CD14-positive monocyte (primary cell): ENCODE measurements around the gene SPATA13. TPM values are rescaled to one million over a fixed set of nuclear protein-coding genes. Genes with fewer than 3 reads are reported as not detected.

Experiments used
- DNase-seq, 3 donors: peaks; one replicate each; pipeline ENCODE4 v3.0.0-alpha.2; 2011 to 2022
- H2AFZ ChIP-seq: 2 replicates; pipeline ENCODE4 v1.6.0; 2012; ENCODE audit warnings: mild to moderate bottlenecking, low read depth, low read length, inconsistent platforms; ENCODE audit not compliant: insufficient read depth, poor library complexity, severe bottlenecking
- H3K27ac ChIP-seq, 2 donors: 1 replicate in 1 of 2; 2 replicates in 1 of 2; pipeline ENCODE4 v1.5.1; 2012 to 2013; ENCODE audit warnings: low read length in 2 of 2, control low read depth in 1 of 2, inconsistent platforms in 1 of 2, low read depth in 1 of 2, mild to moderate bottlenecking in 1 of 2
- H3K27me3 ChIP-seq, 2 donors: one replicate each; pipeline versions ENCODE4 v1.6.0 to v1.6.1; 2011 to 2013; ENCODE audit warnings: low read length in 2 of 2; ENCODE audit not compliant: control insufficient read depth in 2 of 2, insufficient read depth in 2 of 2
- H3K36me3 ChIP-seq, 2 donors: replicated peaks in 1 of 2; 1 replicate in 1 of 2; 2 replicates in 1 of 2; pipeline versions ENCODE4 v1.5.1 to v1.6.1; 2012 to 2013; ENCODE audit warnings: low read length in 2 of 2, control low read depth in 1 of 2, inconsistent platforms in 1 of 2, mild to moderate bottlenecking in 1 of 2; ENCODE audit not compliant: insufficient read depth in 2 of 2, control insufficient read depth in 1 of 2
- H3K4me1 ChIP-seq, 2 donors: 1 replicate in 1 of 2; 2 replicates in 1 of 2; pipeline versions ENCODE4 v1.5.1 to v1.6.1; 2012 to 2013; ENCODE audit warnings: low read length in 2 of 2, control low read depth in 1 of 2, inconsistent platforms in 1 of 2, mild to moderate bottlenecking in 1 of 2, moderate library complexity in 1 of 2; ENCODE audit not compliant: insufficient read depth in 2 of 2, control insufficient read depth in 1 of 2
- H3K4me2 ChIP-seq: replicated peaks from 2 replicates; pipeline ENCODE3; 2012; ENCODE audit warnings: low read length, moderate library complexity, mild to moderate bottlenecking; ENCODE audit not compliant: poor library complexity, severe bottlenecking; ENCODE audit errors: extremely low read depth
- H3K4me3 ChIP-seq, 3 experiments: fragments of 200-600 bp in 1 of 3; sonication (generic) in 1 of 3; replicated peaks in 1 of 3; 1 replicate in 2 of 3; 2 replicates in 1 of 3; pipeline ENCODE4 v1.5.1; 2011 to 2013; ENCODE audit warnings: low read length in 3 of 3, mild to moderate bottlenecking in 3 of 3, control low read depth in 2 of 3, low read depth in 2 of 3, inconsistent platforms in 1 of 3, moderate library complexity in 1 of 3
- H3K79me2 ChIP-seq: 2 replicates; pipeline ENCODE4 v1.6.0; 2012; ENCODE audit warnings: mild to moderate bottlenecking, control low read depth, inconsistent platforms, low read length, moderate library complexity; ENCODE audit not compliant: insufficient read depth
- H3K9ac ChIP-seq: 2 replicates; pipeline ENCODE4 v1.6.0; 2017; ENCODE audit warnings: low read length, mild to moderate bottlenecking; ENCODE audit not compliant: insufficient read depth, poor library complexity, severe bottlenecking
- H3K9me3 ChIP-seq, 2 donors: replicated peaks in 1 of 2; 1 replicate in 1 of 2; 2 replicates in 1 of 2; pipeline versions ENCODE4 v1.5.1 to v1.6.1; 2012 to 2013; ENCODE audit warnings: low read length in 2 of 2, control low read depth in 1 of 2; ENCODE audit not compliant: control insufficient read depth in 1 of 2, insufficient read depth in 1 of 2
- H4K20me1 ChIP-seq: 2 replicates; pipeline ENCODE4 v1.6.0; 2012; ENCODE audit warnings: mild to moderate bottlenecking, low read length, control low read depth, moderate library complexity; ENCODE audit not compliant: insufficient read depth
- H3K27ac Mint-ChIP-seq, 7 donors: one replicate each; pipeline ENCODE4 v1.8.0; 2020; ENCODE audit warnings: mild to moderate bottlenecking in 7 of 7, mixed read lengths in 7 of 7, moderate library complexity in 6 of 7, inconsistent platforms in 2 of 7
- H3K27me3 Mint-ChIP-seq, 3 donors: one replicate each; pipeline ENCODE4 v1.8.0; 2021 to 2022; ENCODE audit warnings: low read depth in 3 of 3, mild to moderate bottlenecking in 3 of 3, mixed read lengths in 3 of 3, moderate library complexity in 3 of 3, inconsistent platforms in 1 of 3
- H3K36me3 Mint-ChIP-seq, 2 donors: one replicate each; pipeline ENCODE4 v1.8.0; 2020; ENCODE audit warnings: mixed read lengths in 2 of 2, inconsistent platforms in 1 of 2, mild to moderate bottlenecking in 1 of 2
- H3K4me1 Mint-ChIP-seq: one replicate; pipeline ENCODE4 v1.8.0; 2020; ENCODE audit warnings: mild to moderate bottlenecking, mixed read lengths
- H3K4me3 Mint-ChIP-seq, 2 donors: one replicate each; pipeline ENCODE4 v1.8.0; 2020; ENCODE audit warnings: mild to moderate bottlenecking in 2 of 2, mixed read lengths in 2 of 2, moderate library complexity in 1 of 2
- H3K9me3 Mint-ChIP-seq, 7 donors: one replicate each; pipeline ENCODE4 v1.8.0; 2020 to 2022; ENCODE audit warnings: mixed read lengths in 7 of 7, mild to moderate bottlenecking in 6 of 7, moderate library complexity in 6 of 7, inconsistent platforms in 2 of 7
- WGBS: methylation state at CpG from one replicate; pipeline ENCODE4 v1.1.5; 2013; ENCODE audit warnings: missing lambda C conversion rate; ENCODE audit not compliant: insufficient coverage; 5-methylcytosine and 5-hydroxymethylcytosine counted together
- intact Hi-C, 2 donors: fragments of 100-400 bp; cut with micrococcal nuclease; formaldehyde crosslinking; loops; one replicate each; pipeline versions ENCODE4 v1.15.0 to v1.15.1; 2023
- polyA plus RNA-seq, 3 donors: library from polyadenylated mRNA; depleted of rRNA in 1 of 3; unstranded in 2 of 3; stranded (reverse) in 1 of 3; fragments of 300-500 nt in 2 of 3; fragments of >200 nt in 1 of 3; fragmentation: Illumina TruSeq in 2 of 3; gene quantifications; 1 replicate in 2 of 3; 2 replicates in 1 of 3; pipeline ENCODE4 v1.2.3, GENCODE V29; 2012 to 2021
- TF ChIP-seq, protein P1 (sequence below): fragments of 200-600 bp; IDR thresholded peaks from one replicate; pipeline ENCODE4 v1.8.0; 2022; ENCODE audit warnings: antibody characterized with exemption, mild to moderate bottlenecking

Gene SPATA13
- polyA plus RNA-seq, 3 donors, result 9.3 to 44.7 (median 11.6) TPM

DNA sequence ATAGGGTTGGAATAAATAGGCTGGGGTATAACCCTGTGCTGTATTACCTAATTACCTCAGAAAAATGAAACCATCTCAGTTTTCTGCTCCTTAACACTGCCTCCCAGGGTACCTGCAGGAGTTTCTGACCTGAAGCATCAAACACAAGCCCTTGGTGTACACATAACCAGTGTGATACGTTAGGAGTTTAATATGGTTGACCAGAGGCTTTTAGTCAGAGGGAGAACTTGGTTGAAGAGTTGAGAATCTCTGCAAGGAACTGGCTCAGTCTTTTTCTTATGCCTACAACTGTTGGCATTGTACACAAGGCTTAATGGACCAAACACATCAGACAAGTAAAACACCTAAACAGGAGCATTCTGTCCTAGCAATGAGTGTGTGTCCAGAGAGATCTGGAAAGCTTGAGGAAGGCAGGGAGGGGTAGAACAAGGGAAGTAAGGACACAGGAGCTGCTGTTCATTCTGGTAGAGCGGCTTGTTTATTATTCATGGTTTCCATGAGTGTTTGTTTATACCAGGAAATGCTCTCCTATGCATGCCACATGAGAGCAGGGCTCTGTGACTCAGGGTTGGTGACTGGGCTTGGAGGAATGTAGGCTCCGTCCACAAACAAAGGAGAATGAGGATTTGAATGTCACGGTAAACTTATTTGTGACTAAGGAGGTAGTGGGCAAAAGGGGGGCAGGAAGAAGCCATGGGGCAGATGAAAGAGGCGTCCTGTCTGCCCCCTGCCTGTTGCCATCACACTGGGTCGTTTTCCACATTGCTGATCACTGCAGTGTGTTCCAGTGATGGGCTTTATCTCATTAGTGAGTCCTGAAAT lies 11.9 kb upstream of the SPATA13 start:
- Histone ChIP-seq H3K9me3 (no peaks in the 10 kb centered on the region), H3K9ac (no peak overlapping the region), H3K4me1 (no peaks in the 10 kb centered on the region), H3K27me3 (no peaks in the 10 kb centered on the region), H4K20me1 (no peaks in the 10 kb centered on the region), H3K79me2 (no peaks in the 10 kb centered on the region), H2AFZ (no peak overlapping the region), H3K4me2 (no peak overlapping the region), H3K27ac (no peak overlapping the region), H3K36me3 (no peaks in the 10 kb centered on the region), H3K4me3 (no peak overlapping the region)
- no peak for DNase-seq
- Mint-ChIP-seq H3K27me3 (peaks cover 5 to 11% (median 9%) of the 10 kb centered on the region in 3 donors), H3K4me3 (no peak overlapping the region), H3K27ac (no peak overlapping the region), H3K36me3 (no peaks in the 10 kb centered on the region), H3K9me3 (no peaks in the 10 kb centered on the region), H3K4me1 (no peaks in the 10 kb centered on the region)
- intact Hi-C loops, result no loop called here
- TF ChIP-seq, protein P1, sequence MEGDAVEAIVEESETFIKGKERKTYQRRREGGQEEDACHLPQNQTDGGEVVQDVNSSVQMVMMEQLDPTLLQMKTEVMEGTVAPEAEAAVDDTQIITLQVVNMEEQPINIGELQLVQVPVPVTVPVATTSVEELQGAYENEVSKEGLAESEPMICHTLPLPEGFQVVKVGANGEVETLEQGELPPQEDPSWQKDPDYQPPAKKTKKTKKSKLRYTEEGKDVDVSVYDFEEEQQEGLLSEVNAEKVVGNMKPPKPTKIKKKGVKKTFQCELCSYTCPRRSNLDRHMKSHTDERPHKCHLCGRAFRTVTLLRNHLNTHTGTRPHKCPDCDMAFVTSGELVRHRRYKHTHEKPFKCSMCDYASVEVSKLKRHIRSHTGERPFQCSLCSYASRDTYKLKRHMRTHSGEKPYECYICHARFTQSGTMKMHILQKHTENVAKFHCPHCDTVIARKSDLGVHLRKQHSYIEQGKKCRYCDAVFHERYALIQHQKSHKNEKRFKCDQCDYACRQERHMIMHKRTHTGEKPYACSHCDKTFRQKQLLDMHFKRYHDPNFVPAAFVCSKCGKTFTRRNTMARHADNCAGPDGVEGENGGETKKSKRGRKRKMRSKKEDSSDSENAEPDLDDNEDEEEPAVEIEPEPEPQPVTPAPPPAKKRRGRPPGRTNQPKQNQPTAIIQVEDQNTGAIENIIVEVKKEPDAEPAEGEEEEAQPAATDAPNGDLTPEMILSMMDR, result no peak
- 92% methylated on average over 2 of the region's 6 CpGs for WGBS

DNA sequence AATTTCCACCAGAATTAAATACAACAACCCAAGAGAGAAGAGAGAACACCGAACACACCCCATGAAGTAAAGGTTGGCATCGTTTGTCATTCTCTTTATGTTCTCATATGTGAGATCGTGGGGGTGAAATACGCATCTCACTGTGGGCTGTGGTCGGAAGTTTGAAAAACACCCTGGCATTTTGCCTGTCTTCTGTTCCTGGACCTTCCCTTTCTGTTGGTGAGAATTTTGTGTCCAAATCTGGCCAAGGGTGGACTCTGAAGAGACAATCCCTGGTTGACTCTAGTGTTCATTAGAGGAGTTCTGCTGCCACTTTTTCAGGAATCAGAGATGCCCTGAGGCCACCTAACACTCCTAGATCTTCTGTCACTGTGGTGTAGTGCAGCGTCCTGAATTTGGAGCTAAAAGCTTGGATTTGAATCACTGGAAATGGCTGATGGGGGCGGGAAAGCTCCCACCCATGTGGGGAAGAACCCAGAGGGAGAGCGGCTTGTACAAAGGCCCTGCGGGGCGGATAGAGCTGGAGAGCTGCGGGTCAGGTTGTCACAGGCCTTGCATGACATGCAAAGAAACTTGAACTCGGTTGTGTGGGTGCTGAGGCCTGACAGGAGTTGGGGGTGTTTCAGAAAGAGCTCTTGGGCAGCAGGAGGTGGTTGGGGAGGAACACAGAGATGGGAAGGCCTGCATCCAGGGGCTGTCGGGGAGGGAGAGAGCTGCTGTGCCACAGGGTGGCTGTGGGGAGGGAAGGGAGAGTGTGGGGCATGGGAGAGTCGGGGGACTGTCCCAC lies 11.1 kb upstream of the SPATA13 start:
- no peak overlapping the region for H3K4me2 ChIP-seq
- Mint-ChIP-seq H3K4me1 (no peaks in the 10 kb centered on the region), H3K4me3 (no peak overlapping the region), H3K27ac (no peak overlapping the region), H3K27me3 (peaks cover 5 to 8% (median 7%) of the 10 kb centered on the region in 3 donors), H3K9me3 (no peaks in the 10 kb centered on the region), H3K36me3 (no peaks in the 10 kb centered on the region)
- no peak overlapping the region for H2AFZ ChIP-seq
- H3K9me3 ChIP-seq, result no peaks in the 10 kb centered on the region
- H3K9ac ChIP-seq, result no peak overlapping the region
- H3K27me3 ChIP-seq, result no peaks in the 10 kb centered on the region
- TF ChIP-seq, protein P1, result no peak
- H3K4me3 ChIP-seq, result no peak overlapping the region
- intact Hi-C loops, result loop anchor here in 1 of 2 donors (10.0 kb wide), 1 partner anchor 775 kb away; no protein-coding TSS in a partner anchor
- H3K79me2 ChIP-seq, result no peaks in the 10 kb centered on the region
- H3K4me1 ChIP-seq, result no peaks in the 10 kb centered on the region
- no peak overlapping the region for H3K27ac ChIP-seq
- 80% methylated on average over 12 of the region's 14 CpGs for WGBS
- DNase-seq, result no peak
- H3K36me3 ChIP-seq, result no peaks in the 10 kb centered on the region
- no peaks in the 10 kb centered on the region for H4K20me1 ChIP-seq
